SU-DHL-6 (cell line): ENCODE data around the gene PNPLA3.
"Not testable (repeated sequence)": the region's sequence is repeated elsewhere in the genome, so short reads cannot be mapped to it uniquely, and the experiment has no call there.

ENCODE experiments used
- H2AFZ ChIP-seq: fragments of 200-600 bp; sonication (generic); 2 replicates; pipeline ENCODE4 v1.6.1; 2014; ENCODE audit warnings: low read depth, mild to moderate bottlenecking, moderate library complexity, mixed read lengths, antibody characterized with exemption, low read length; ENCODE audit not compliant: severe bottlenecking
- H3F3A ChIP-seq: fragments of 200-600 bp; shearing (Covaris generic); 2 replicates; pipeline ENCODE4 v1.6.0; 2016; ENCODE audit warnings: antibody characterized with exemption, mild to moderate bottlenecking; ENCODE audit not compliant: insufficient read depth
- H3K27ac ChIP-seq: fragments of 200-600 bp; sonication (generic); 2 replicates; pipeline ENCODE4 v1.5.1; 2016; ENCODE audit warnings: low read depth, mild to moderate bottlenecking, low read length, moderate library complexity, mixed read lengths
- H3K27me3 ChIP-seq: fragments of 200-600 bp; sonication (generic), shearing (Covaris generic); 2 replicates; pipeline ENCODE4 v1.6.0; 2014; ENCODE audit warnings: mild to moderate bottlenecking, low read length
- H3K36me3 ChIP-seq: fragments of 200-600 bp; sonication (generic); 2 replicates; pipeline ENCODE4 v1.6.1; 2014; ENCODE audit warnings: mild to moderate bottlenecking, low read length, mixed read lengths
- H3K4me2 ChIP-seq: fragments of 300-600, 200-600 bp; shearing (Covaris generic), sonication (generic); 2 replicates; pipeline ENCODE4 v1.6.0; 2014; ENCODE audit warnings: low read length, low read depth, mild to moderate bottlenecking; ENCODE audit not compliant: poor library complexity, severe bottlenecking
- H3K4me3 ChIP-seq: fragments of 200-600 bp; sonication (generic); 2 replicates; pipeline ENCODE4 v1.5.1; 2014; ENCODE audit warnings: antibody characterized with exemption, low read length, mild to moderate bottlenecking, mixed read lengths; ENCODE audit not compliant: insufficient read depth, poor library complexity, severe bottlenecking
- H3K79me2 ChIP-seq: fragments of 200-600 bp; sonication (generic); 2 replicates; pipeline ENCODE4 v1.6.1; 2014; ENCODE audit warnings: mild to moderate bottlenecking, low read length, moderate library complexity; ENCODE audit not compliant: insufficient read depth
- H3K9ac ChIP-seq: fragments of 200-600 bp; sonication (generic); 2 replicates; pipeline ENCODE4 v1.7.0; 2014; ENCODE audit warnings: mild to moderate bottlenecking, low read length
- H3K9me2 ChIP-seq: fragments of 200-600 bp; sonication (generic); replicated peaks from 2 replicates; pipeline ENCODE4 v1.6.1; 2014; ENCODE audit warnings: low read length; ENCODE audit not compliant: insufficient read depth
- H3K9me3 ChIP-seq: fragments of 200-600 bp; sonication (generic); 2 replicates; pipeline ENCODE4 v1.6.1; 2014; ENCODE audit warnings: low read length, mixed read lengths; ENCODE audit not compliant: insufficient read depth
- H4K20me1 ChIP-seq: fragments of 200-600 bp; sonication (generic); 2 replicates; pipeline ENCODE4 v1.6.1; 2014; ENCODE audit warnings: low read depth, mild to moderate bottlenecking, antibody characterized with exemption, low read length, moderate library complexity, mixed read lengths
- CTCF ChIP-seq: fragments of 200-600 bp; sonication (generic); IDR thresholded peaks from one replicate; pipeline ENCODE4 v1.5.1; 2017; ENCODE audit warnings: antibody characterized with exemption, mild to moderate bottlenecking, low read length, moderate library complexity; ENCODE audit not compliant: insufficient read depth, poor library complexity, severe bottlenecking
- EZH2phosphoT487 ChIP-seq: fragments of 200-600 bp; sonication (generic), shearing (Covaris generic); conservative IDR thresholded peaks from 2 replicates; pipeline ENCODE4 v1.6.1; 2018; ENCODE audit warnings: mild to moderate bottlenecking, antibody characterized with exemption, low read length, moderate library complexity, mixed read lengths

The PNPLA3 gene

GRCh38 chr22:43897751-43898261 lies 25.8 kb upstream of the PNPLA3 start:
- Histone ChIP-seq H3K27me3 (no peaks in the 10 kb centered on the region), H3K9me2 (no peaks in the 10 kb centered on the region), H3K9ac (no peak overlapping the region), H3K4me2 (no peak overlapping the region), H3K36me3 (no peaks in the 10 kb centered on the region), H4K20me1 (no peaks in the 10 kb centered on the region), H3K4me3 (no peak overlapping the region), H3K79me2 (no peaks in the 10 kb centered on the region), H2AFZ (no peak overlapping the region), H3F3A (no peaks in the 10 kb centered on the region), H3K27ac (no peak overlapping the region), H3K9me3 (no peaks in the 10 kb centered on the region)
- TF ChIP-seq EZH2phosphoT487, result no peak
- TF ChIP-seq CTCF, result no peak

DNA sequence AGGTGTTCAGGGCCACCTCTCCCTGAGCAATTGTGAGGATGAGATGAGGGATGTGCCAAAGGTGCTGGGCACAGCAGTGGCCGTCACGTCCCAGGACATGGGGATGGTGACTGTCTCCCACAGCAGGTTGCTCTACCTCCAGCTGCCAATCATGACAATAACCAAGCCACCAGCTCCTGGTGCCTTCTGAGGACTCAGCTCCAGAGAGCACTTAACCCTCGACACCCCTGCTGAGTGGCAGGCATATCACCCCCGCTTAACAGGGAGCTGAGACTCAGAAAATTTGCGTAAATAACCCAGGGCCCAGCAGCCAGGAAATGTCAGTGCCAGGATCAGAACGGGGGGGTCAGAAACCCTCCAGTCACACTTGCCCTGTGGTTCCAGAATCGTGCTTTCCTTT lies 23.4 kb upstream of the PNPLA3 start:
- no peak overlapping the region for H3K27ac ChIP-seq
- TF ChIP-seq CTCF, result no peak
- TF ChIP-seq EZH2phosphoT487, result no peak
- no peak overlapping the region for H2AFZ ChIP-seq
- no peak overlapping the region for H3K4me2 ChIP-seq
- H3K9me3 ChIP-seq, result no peaks in the 10 kb centered on the region
- H3K79me2 ChIP-seq, result no peaks in the 10 kb centered on the region
- H3K4me3 ChIP-seq, result no peak overlapping the region
- H3K9ac ChIP-seq, result no peak overlapping the region
- H3K36me3 ChIP-seq, result no peaks in the 10 kb centered on the region
- no peaks in the 10 kb centered on the region for H3F3A ChIP-seq
- no peaks in the 10 kb centered on the region for H3K27me3 ChIP-seq
- no peaks in the 10 kb centered on the region for H4K20me1 ChIP-seq
- no peaks in the 10 kb centered on the region for H3K9me2 ChIP-seq

GRCh38 chr22:43901976-43902643 lies 21.5 kb upstream of the PNPLA3 start:
- Histone ChIP-seq H3F3A (no peaks in the 10 kb centered on the region), H3K79me2 (no peaks in the 10 kb centered on the region), H3K27ac (no peak overlapping the region), H2AFZ (no peak overlapping the region), H3K4me2 (no peak overlapping the region), H3K36me3 (no peaks in the 10 kb centered on the region), H3K9me2 (no peaks in the 10 kb centered on the region), H3K27me3 (no peaks in the 10 kb centered on the region), H3K9ac (no peak overlapping the region), H3K4me3 (no peak overlapping the region), H3K9me3 (no peaks in the 10 kb centered on the region), H4K20me1 (no peaks in the 10 kb centered on the region)
- no peak for TF ChIP-seq CTCF
- no peak for TF ChIP-seq EZH2phosphoT487

DNA sequence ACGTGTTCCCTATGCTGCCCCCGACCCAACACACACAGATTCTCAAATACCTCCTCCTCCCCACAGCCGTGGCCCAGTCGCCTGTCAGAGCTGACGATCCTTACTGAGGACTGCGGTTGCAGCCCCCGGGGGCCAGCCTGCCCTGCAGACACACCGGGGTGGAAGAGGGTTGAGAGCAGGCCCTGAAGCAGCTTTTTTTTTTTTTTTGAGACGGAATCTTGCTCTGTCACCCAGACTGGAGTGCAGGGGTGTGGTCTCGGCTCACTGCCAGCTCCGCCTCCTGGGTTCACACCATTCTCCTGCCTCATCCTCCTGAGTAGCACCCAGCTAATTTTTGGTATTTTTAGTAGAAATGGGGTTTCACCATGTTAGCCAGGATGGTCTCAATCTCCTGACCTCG lies 20.6 kb upstream of the PNPLA3 start:
- not testable (repeated sequence) for H3K27me3 ChIP-seq, H3K4me3 ChIP-seq, H2AFZ ChIP-seq, H3K9me3 ChIP-seq, H3K36me3 ChIP-seq, H4K20me1 ChIP-seq, H3K9me2 ChIP-seq, H3K4me2 ChIP-seq, H3K79me2 ChIP-seq, H3F3A ChIP-seq, H3K9ac ChIP-seq, H3K27ac ChIP-seq

DNA sequence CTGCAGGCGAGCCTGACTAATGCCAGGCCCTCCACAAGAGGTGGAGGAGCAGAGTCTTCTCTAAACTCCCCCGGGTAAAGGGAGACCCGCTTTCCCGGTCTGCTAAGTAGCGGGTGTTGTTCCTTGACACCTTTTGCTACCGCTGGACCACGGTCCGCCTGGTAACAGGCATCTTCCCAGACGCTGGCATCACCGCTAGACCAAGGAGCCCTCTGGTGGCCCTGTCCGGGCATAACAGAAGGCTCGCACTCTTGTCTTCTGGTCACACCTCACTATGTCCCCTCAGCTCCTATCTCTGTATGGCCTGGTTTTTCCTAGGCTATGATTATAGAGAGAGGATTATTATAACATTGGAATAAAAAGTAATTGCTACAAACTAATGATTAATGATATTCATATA lies 19.2 kb upstream of the PNPLA3 start:
- not testable (repeated sequence) for H3K9ac ChIP-seq, H3K9me2 ChIP-seq, H3K27me3 ChIP-seq, H2AFZ ChIP-seq, H4K20me1 ChIP-seq, H3K4me2 ChIP-seq, H3F3A ChIP-seq, H3K27ac ChIP-seq, H3K9me3 ChIP-seq, H3K36me3 ChIP-seq, H3K4me3 ChIP-seq, H3K79me2 ChIP-seq
